Neural progenitor cell (in vitro differentiated cells): Measurements from ENCODE around the gene SPTLC3.

Experiments
- CTCF ChIP-seq: fragments of 200-600 bp; sonication (generic); IDR thresholded peaks from 2 replicates; pipeline ENCODE4 v1.5.1; 2017; ENCODE audit warnings: antibody characterized with exemption, mild to moderate bottlenecking
- EZH2phosphoT487 ChIP-seq: fragments of 200-600 bp; sonication (generic); IDR thresholded peaks from 2 replicates; pipeline ENCODE4 v1.6.1; 2017; ENCODE audit warnings: antibody characterized with exemption

GRCh38 chr20:13031751-13032150, 23.0 kb downstream of the SPTLC3 start:
- TF ChIP-seq CTCF (no peak), EZH2phosphoT487 (no peak)
